Measurements from ENCODE around the gene LRRC61.

DNA sequence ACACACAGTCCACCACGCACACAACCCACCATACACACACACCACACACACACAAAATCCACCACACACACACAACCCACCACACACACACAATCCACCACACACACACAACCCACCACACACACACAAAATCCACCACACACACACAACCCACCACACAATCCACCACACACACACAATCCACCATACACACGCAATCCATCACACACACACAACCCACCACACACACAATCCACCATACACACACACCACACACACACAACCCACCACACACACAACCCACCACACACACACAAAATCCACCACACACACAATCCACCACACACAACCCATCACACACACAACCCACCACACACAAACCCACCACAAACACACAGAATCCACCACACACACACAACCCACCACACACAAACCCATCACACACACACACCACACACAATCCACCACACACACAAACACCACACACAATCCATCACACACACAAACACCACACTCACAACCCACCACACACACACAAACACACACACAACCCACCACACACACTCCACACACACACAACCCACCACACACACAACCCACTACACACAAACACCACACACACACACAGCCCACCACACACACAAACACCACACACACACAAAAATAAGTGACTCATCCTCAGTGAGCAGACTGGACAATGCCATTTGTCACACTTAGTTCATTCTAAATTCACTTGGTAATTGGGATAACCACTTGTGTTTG, 36.6 kb downstream of the LRRC61 start:
- TF ChIP-seq YY1 (tag by site-specific recombination; IDR thresholded peaks at IDR 0.05) (no peak), ZNF121 (tag by site-specific recombination; IDR thresholded peaks at IDR 0.05) (no peak), ZNF558 (tag by site-specific recombination; IDR thresholded peaks at IDR 0.05) (no peak)
- TF ChIP-seq, protein P1, sequence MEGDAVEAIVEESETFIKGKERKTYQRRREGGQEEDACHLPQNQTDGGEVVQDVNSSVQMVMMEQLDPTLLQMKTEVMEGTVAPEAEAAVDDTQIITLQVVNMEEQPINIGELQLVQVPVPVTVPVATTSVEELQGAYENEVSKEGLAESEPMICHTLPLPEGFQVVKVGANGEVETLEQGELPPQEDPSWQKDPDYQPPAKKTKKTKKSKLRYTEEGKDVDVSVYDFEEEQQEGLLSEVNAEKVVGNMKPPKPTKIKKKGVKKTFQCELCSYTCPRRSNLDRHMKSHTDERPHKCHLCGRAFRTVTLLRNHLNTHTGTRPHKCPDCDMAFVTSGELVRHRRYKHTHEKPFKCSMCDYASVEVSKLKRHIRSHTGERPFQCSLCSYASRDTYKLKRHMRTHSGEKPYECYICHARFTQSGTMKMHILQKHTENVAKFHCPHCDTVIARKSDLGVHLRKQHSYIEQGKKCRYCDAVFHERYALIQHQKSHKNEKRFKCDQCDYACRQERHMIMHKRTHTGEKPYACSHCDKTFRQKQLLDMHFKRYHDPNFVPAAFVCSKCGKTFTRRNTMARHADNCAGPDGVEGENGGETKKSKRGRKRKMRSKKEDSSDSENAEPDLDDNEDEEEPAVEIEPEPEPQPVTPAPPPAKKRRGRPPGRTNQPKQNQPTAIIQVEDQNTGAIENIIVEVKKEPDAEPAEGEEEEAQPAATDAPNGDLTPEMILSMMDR (tag by site-specific recombination; IDR thresholded peaks at IDR 0.05) = no peak
